A549 (cell line): ENCODE data around the gene SPPL3. TPM values are rescaled to one million over a fixed set of nuclear protein-coding genes. Genes with fewer than 3 reads are reported as not detected.

ENCODE experiments used
- ATAC-seq, 2 experiments: fragments of 200-7000 bp in 1 of 2; fragments of >200 bp in 1 of 2; cut with Nextera tagmentation in 1 of 2; cut with Tn5 transposase in 1 of 2; 3 replicates each; pipeline versions ENCODE4 v1.8.0 to v1.9.1; 2018 to 2020; ENCODE audit warnings: mild to moderate bottlenecking in 1 of 2, moderate library complexity in 1 of 2
- CTCF ChIA-PET: fragments of 300-600 bp; sonication (Branson Sonifier 250); formaldehyde crosslinking; extraction: SDS; loops from one replicate; lab custom pipeline; 2021; ENCODE audit warnings: antibody characterized with exemption, inconsistent platforms; lab: Yijun Ruan, JAX
- POLR2A ChIA-PET: fragments of 350-600 bp; formaldehyde crosslinking; extraction: SDS; loops from one replicate; lab custom pipeline; 2021; ENCODE audit warnings: antibody characterized with exemption, inconsistent platforms; lab: Yijun Ruan, JAX
- DNase-seq, 2 experiments: peaks; one replicate each; pipeline versions ENCODE4 v3.0.0 to v3.0.0-alpha.2; 2011 to 2016; ENCODE audit warnings: low read depth in 1 of 2, low spot score in 1 of 2
- FAIRE-seq: peaks from 2 replicates; lab custom pipeline; 2011; peaks lifted over from hg19 to GRCh38; lab: Jason Lieb, UNC
- H3K27ac ChIP-seq, 2 experiments: fragments of >200 bp; sonication (Bioruptor Twin); formaldehyde crosslinking; 3 replicates each; pipeline ENCODE4 v1.5.1; 2016 to 2017
- H3K4me1 ChIP-seq: fragments of >200 bp; sonication (Bioruptor Twin); formaldehyde crosslinking; 3 replicates; pipeline ENCODE4 v1.6.1; 2016
- H3K4me2 ChIP-seq: fragments of >200 bp; sonication (Bioruptor Twin); formaldehyde crosslinking; 3 replicates; pipeline ENCODE4 v1.6.1; 2016
- H3K4me3 ChIP-seq: fragments of >200 bp; sonication (Bioruptor Twin); formaldehyde crosslinking; 3 replicates; pipeline ENCODE4 v1.5.1; 2016
- H3K9me3 ChIP-seq: fragments of >200 bp; sonication (Bioruptor Twin); formaldehyde crosslinking; 3 replicates; pipeline ENCODE4 v1.6.1; 2016
- BHLHE40 ChIP-seq: IDR thresholded peaks from 2 replicates; pipeline ENCODE4 v1.6.1; 2012; ENCODE audit warnings: low read depth, low read length, inconsistent platforms
- CBX2 ChIP-seq: fragments of 200-600 bp; sonication (generic); IDR thresholded peaks from 2 replicates; pipeline ENCODE4 v1.6.1; 2016; ENCODE audit warnings: low read depth, mild to moderate bottlenecking, borderline replicate concordance
- CEBPB ChIP-seq, 2 experiments: fragments of >200 bp in 1 of 2; sonication (Bioruptor Twin) in 1 of 2; formaldehyde crosslinking in 1 of 2; IDR thresholded peaks; 2 replicates each; pipeline ENCODE4 v1.6.1; 2012 to 2016
- EHF ChIP-seq: fragments of 250-450 bp; sonication (Bioruptor Pico); IDR thresholded peaks from 2 replicates; pipeline ENCODE4 v1.5.0; 2020; ENCODE audit warnings: mild to moderate bottlenecking
- FOSB ChIP-seq: fragments of 250-450 bp; sonication (Bioruptor Pico); IDR thresholded peaks from 2 replicates; pipeline ENCODE4 v1.5.0; 2020; ENCODE audit warnings: mild to moderate bottlenecking, moderate library complexity
- FOSL2 ChIP-seq, 2 experiments: fragments of 450-650 bp in 1 of 2; fragments of >200 bp in 1 of 2; sonication (Bioruptor Twin) in 1 of 2; formaldehyde crosslinking; IDR thresholded peaks; 2 replicates each; pipeline versions ENCODE4 v1.5.0 to v1.6.1; 2016 to 2020; ENCODE audit warnings: mild to moderate bottlenecking in 1 of 2, moderate library complexity in 1 of 2
- FOXS1 ChIP-seq: fragments of 250-450 bp; sonication (Bioruptor Pico); IDR thresholded peaks from 2 replicates; pipeline ENCODE4 v1.5.0; 2020; ENCODE audit warnings: mild to moderate bottlenecking, moderate library complexity
- GATA3 ChIP-seq: IDR thresholded peaks from 2 replicates; pipeline ENCODE4 v1.6.1; 2012; ENCODE audit warnings: borderline replicate concordance
- HOXB13 ChIP-seq: fragments of 250-450 bp; sonication (Bioruptor Pico); IDR thresholded peaks from 2 replicates; pipeline ENCODE4 v1.5.0; 2020; ENCODE audit warnings: low read depth, mild to moderate bottlenecking, moderate library complexity
- KDM5A ChIP-seq: fragments of 200-600 bp; sonication (generic); IDR thresholded peaks from 2 replicates; pipeline ENCODE4 v1.6.1; 2016; ENCODE audit warnings: antibody characterized with exemption, mild to moderate bottlenecking
- MYC ChIP-seq: IDR thresholded peaks from 2 replicates; pipeline ENCODE4 v1.6.1; 2012; ENCODE audit warnings: mild to moderate bottlenecking, inconsistent platforms, low read length, improper control_type of control experiment, borderline replicate concordance
- NFE2L2 ChIP-seq: fragments of 150-350 bp; conservative IDR thresholded peaks from 2 replicates; pipeline ENCODE4 v1.6.1; 2014; ENCODE audit warnings: low read length
- POLR2A ChIP-seq: IDR thresholded peaks from 2 replicates; pipeline ENCODE4 v1.6.1; 2012; ENCODE audit warnings: mild to moderate bottlenecking, low read length
- RAD21 ChIP-seq, 2 experiments: fragments of >200 bp in 1 of 2; sonication (Bioruptor Twin) in 1 of 2; formaldehyde crosslinking in 1 of 2; IDR thresholded peaks in 1 of 2; conservative IDR thresholded peaks in 1 of 2; 2 replicates in 1 of 2; 3 replicates in 1 of 2; pipeline ENCODE4 v1.6.1; 2012 to 2018; ENCODE audit warnings: inconsistent platforms in 1 of 2
- RCOR1 ChIP-seq: fragments of 150-350 bp; IDR thresholded peaks from 2 replicates; pipeline ENCODE4 v1.6.1; 2014; ENCODE audit warnings: antibody characterized with exemption, low read length, low read depth
- SMC3 ChIP-seq: fragments of >200 bp; sonication (Bioruptor Twin); formaldehyde crosslinking; IDR thresholded peaks from 3 replicates; pipeline ENCODE4 v1.6.1; 2018; ENCODE audit warnings: inconsistent platforms
- TP53 ChIP-seq: fragments of 250-450 bp; sonication (Bioruptor Pico); IDR thresholded peaks from 2 replicates; pipeline ENCODE4 v1.5.0; 2021; ENCODE audit warnings: mild to moderate bottlenecking, moderate library complexity
- ZNF302 ChIP-seq: fragments of 250-450 bp; sonication (Bioruptor Pico); IDR thresholded peaks from 2 replicates; pipeline ENCODE4 v1.9.0; 2021; ENCODE audit warnings: inconsistent platforms, mild to moderate bottlenecking, moderate library complexity
- ZSCAN20 ChIP-seq: fragments of 250-450 bp; sonication (Bioruptor Pico); IDR thresholded peaks from 2 replicates; pipeline ENCODE4 v1.8.0; 2022; ENCODE audit warnings: mild to moderate bottlenecking, moderate library complexity
- WGBS: methylation state at CpG from one replicate; pipeline ENCODE4 v1.1.6; 2017; ENCODE audit errors: missing lambda C conversion rate; 5-methylcytosine and 5-hydroxymethylcytosine counted together
- polyA plus RNA-seq, 4 experiments: library from polyadenylated mRNA; depleted of rRNA in 3 of 4; stranded (reverse); fragments of >200 nt; fragmentation: RNase III in 1 of 4; extraction: RNeasy Plus Mini Kit Qiagen cat#74134 plus additional on column Dnase treatment in 1 of 4; gene quantifications; 2 replicates in 3 of 4; 3 replicates in 1 of 4; pipeline ENCODE4 v1.2.3, GENCODE V29; 2011 to 2017
- TF ChIP-seq, protein P1 (sequence below): fragments of >200 bp; sonication (Bioruptor Twin); formaldehyde crosslinking; IDR thresholded peaks from 3 replicates; pipeline ENCODE4 v1.6.1; 2016
- TF ChIP-seq, protein P2 (sequence below): fragments of 450-650 bp; IDR thresholded peaks from 2 replicates; pipeline ENCODE4 v1.6.1; 2014; ENCODE audit warnings: antibody characterized with exemption
- TF ChIP-seq, protein P3 (sequence below): fragments of 150-350 bp; IDR thresholded peaks from 2 replicates; pipeline ENCODE4 v1.6.1; 2014; ENCODE audit warnings: low read depth, mild to moderate bottlenecking, low read length
- TF ChIP-seq, protein P4 (sequence below): IDR thresholded peaks from 2 replicates; pipeline ENCODE4 v1.6.1; 2012

The SPPL3 gene
- polyA plus RNA-seq, 2 of the 4 experiments (the other 2 are of a cell fraction) = 25.0 to 26.6 TPM

DNA sequence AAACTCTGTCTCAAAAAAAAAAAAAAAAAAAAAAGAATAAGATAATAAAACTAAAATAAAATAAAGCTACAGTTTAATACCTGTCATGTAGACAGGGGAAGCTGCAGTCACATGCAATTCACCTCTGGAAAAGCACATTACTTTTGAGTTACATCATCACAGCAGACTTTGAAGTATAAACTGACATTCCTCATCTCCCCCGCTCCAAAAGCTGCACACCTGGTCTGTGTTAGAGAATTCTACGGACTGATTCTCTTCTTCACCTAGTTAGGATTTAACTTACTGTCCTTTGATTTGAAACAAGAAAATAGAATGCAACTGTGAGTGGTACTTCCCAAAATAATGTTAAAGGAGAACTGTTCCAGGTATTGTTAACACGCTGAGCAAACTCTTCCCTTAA, 25.1 kb downstream of the SPPL3 start:
- Histone ChIP-seq H3K27ac (no peak overlapping the region), H3K4me1 (peaks cover 3% of the 10 kb centered on the region; the same call in 1 of the 3 replicates), H3K9me3 (no peaks in the 10 kb centered on the region), H3K4me3 (no peak overlapping the region), H3K4me2 (no peak overlapping the region)
- 91% methylated on average over 3 of the region's 3 CpGs for WGBS
- CTCF ChIA-PET = interaction anchor here (0.6 to 0.9 kb wide), 4 partner anchors 8 to 317 kb away, joined by 3 to 4 read pairs (median 3); no protein-coding TSS in a partner anchor
- ATAC-seq (no peak), FAIRE-seq (no peak), DNase-seq (no peak)
- TF ChIP-seq ZSCAN20 (CRISPR knock-in tag) = no peak
- POLR2A ChIA-PET = interaction anchor here (0.6 kb wide), 1 partner anchor 111 kb away, joined by 3 read pairs; no protein-coding TSS in a partner anchor

DNA sequence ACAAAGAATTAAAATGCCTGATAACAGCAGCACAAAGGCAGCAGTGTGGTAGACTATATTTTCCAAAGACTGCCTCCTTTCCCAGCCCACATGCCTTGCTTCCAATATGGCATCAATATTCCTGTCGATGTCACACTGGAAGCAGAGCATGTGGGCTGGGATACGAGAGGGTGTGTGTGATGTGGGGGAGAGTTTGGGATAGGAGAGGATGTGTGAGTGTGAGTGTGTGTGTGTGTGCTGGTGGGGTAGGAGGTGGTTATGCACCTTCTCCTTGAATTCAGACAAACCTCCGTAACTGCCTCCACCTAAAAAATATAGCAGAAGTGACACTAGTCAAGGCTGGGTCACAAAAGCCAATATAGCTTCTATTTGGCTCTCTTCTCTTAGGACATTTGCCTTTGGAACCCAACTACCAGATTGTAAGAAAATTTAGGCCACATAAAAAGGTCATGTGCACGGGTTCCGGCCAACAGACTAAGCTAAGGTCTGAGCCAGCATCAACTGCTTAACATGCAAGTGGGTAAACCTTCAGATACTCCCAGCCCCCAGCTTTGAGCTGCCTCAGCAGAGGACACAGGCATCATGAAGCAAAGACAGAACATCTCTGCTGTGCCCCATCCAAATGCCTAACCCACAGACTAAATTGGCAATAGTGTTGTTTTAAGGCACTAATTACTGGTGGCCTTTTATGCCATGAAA, 29.5 kb downstream of the SPPL3 start:
- ATAC-seq (no peak), FAIRE-seq (no peak), DNase-seq (no peak)
- no peak overlapping the region for H3K4me3 ChIP-seq
- ChIA-PET CTCF (interaction anchor here (1.3 kb wide), 1 partner anchor 113 kb away, joined by 3 read pairs; no protein-coding TSS in a partner anchor), POLR2A (no interaction called here)
- WGBS = 90% methylated on average over 5 of the region's 5 CpGs
- no peaks in the 10 kb centered on the region for H3K9me3 ChIP-seq
- no peak overlapping the region for H3K27ac ChIP-seq
- H3K4me2 ChIP-seq = no peak overlapping the region
- peaks cover 3% of the 10 kb centered on the region; the same call in 1 of the 3 replicates for H3K4me1 ChIP-seq
- TF ChIP-seq FOSL2 (IDR thresholded peaks at IDR 0.05) = no peak
- TF ChIP-seq FOSL2 (CRISPR knock-in tag; IDR thresholded peaks at IDR 0.05) = no peak
- TF ChIP-seq FOXS1 (CRISPR knock-in tag) = no peak
- TF ChIP-seq, protein P1, sequence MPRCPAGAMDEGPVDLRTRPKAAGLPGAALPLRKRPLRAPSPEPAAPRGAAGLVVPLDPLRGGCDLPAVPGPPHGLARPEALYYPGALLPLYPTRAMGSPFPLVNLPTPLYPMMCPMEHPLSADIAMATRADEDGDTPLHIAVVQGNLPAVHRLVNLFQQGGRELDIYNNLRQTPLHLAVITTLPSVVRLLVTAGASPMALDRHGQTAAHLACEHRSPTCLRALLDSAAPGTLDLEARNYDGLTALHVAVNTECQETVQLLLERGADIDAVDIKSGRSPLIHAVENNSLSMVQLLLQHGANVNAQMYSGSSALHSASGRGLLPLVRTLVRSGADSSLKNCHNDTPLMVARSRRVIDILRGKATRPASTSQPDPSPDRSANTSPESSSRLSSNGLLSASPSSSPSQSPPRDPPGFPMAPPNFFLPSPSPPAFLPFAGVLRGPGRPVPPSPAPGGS = no peak
- TF ChIP-seq POLR2A = no peak
- TF ChIP-seq TP53 (CRISPR knock-in tag) = no peak
- TF ChIP-seq RAD21 (conservative IDR thresholded peaks at IDR 0.05 in 1 of 2, IDR thresholded peaks at IDR 0.05 in 1 of 2) = no peak
- TF ChIP-seq, protein P2, sequence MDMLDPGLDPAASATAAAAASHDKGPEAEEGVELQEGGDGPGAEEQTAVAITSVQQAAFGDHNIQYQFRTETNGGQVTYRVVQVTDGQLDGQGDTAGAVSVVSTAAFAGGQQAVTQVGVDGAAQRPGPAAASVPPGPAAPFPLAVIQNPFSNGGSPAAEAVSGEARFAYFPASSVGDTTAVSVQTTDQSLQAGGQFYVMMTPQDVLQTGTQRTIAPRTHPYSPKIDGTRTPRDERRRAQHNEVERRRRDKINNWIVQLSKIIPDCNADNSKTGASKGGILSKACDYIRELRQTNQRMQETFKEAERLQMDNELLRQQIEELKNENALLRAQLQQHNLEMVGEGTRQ = no peak
- TF ChIP-seq MYC = no peak
- no peak for TF ChIP-seq ZNF302 (CRISPR knock-in tag)

DNA sequence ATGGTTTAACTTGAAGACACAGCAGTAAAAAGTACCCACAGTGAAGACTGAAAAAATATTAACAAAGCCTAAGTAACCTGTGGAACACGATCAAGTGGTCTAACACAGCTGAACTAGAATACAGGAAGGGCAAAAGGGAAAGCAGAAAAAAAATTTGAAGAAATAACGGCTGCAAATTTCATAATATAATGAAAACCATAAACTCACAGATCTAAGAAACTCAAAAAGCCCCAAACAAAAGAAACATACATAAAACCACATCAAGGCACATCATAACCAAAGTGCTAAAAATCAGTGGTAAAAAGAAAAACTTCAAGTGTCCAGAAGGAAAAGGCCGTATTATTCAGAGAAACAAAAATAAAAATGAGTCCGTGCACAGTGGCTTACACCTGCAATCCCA, 30.9 kb downstream of the SPPL3 start:
- H3K27ac ChIP-seq = no peak overlapping the region
- TF ChIP-seq TP53 (CRISPR knock-in tag) = no peak
- TF ChIP-seq EHF (CRISPR knock-in tag) = no peak
- TF ChIP-seq SMC3 = no peak
- TF ChIP-seq, protein P3, sequence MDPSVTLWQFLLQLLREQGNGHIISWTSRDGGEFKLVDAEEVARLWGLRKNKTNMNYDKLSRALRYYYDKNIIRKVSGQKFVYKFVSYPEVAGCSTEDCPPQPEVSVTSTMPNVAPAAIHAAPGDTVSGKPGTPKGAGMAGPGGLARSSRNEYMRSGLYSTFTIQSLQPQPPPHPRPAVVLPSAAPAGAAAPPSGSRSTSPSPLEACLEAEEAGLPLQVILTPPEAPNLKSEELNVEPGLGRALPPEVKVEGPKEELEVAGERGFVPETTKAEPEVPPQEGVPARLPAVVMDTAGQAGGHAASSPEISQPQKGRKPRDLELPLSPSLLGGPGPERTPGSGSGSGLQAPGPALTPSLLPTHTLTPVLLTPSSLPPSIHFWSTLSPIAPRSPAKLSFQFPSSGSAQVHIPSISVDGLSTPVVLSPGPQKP = no peak
- TF ChIP-seq FOXS1 (CRISPR knock-in tag) = no peak
- no peak for TF ChIP-seq MYC
- TF ChIP-seq CBX2 = no peak
- TF ChIP-seq, all 56 proteins: peak for 0
- H3K9me3 ChIP-seq = no peaks in the 10 kb centered on the region
- no peak for FAIRE-seq
- ChIA-PET POLR2A (no interaction called here), CTCF (no interaction called here)
- H3K4me3 ChIP-seq = no peak overlapping the region
- ATAC-seq = no peak
- H3K4me2 ChIP-seq = no peak overlapping the region
- no peak for DNase-seq
- 93% methylated on average over 4 of the region's 4 CpGs for WGBS
- H3K4me1 ChIP-seq = no peaks in the 10 kb centered on the region

DNA sequence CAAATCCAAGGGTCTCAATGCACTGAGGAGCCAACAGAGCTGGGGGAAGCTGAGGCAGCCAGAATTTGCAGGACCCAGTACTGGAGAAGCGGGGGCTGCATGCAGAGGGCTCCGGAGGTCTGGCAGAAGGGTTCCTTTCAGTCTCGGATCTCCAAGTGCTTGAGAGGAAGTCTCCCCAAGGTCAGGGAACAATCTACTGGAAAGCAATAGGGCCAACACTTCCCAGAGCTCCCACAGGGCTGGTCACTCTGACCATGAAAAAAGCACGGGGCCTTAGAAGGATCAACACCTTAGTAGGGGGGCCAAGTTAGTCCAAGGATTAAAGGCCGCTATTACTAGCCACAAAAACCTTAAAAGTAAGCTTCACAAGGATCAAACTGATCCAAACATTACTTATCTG, 31.7 kb downstream of the SPPL3 start:
- H3K9me3 ChIP-seq = no peaks in the 10 kb centered on the region
- no peaks in the 10 kb centered on the region for H3K4me1 ChIP-seq
- ChIA-PET CTCF (no interaction called here), POLR2A (no interaction called here)
- ATAC-seq (no peak), DNase-seq (no peak), FAIRE-seq (no peak)
- 81% methylated on average over 5 of the region's 5 CpGs for WGBS
- no peak overlapping the region for H3K4me2 ChIP-seq
- H3K4me3 ChIP-seq = no peak overlapping the region
- H3K27ac ChIP-seq = no peak overlapping the region
- TF ChIP-seq FOXS1 (CRISPR knock-in tag) (no peak), RAD21 (conservative IDR thresholded peaks at IDR 0.05 in 1 of 2, IDR thresholded peaks at IDR 0.05 in 1 of 2) (no peak), HOXB13 (CRISPR knock-in tag) (no peak), EHF (CRISPR knock-in tag) (no peak), GATA3 (no peak), NFE2L2 (no peak), TP53 (CRISPR knock-in tag) (no peak), CEBPB (IDR thresholded peaks at IDR 0.05) (no peak), FOSB (CRISPR knock-in tag) (no peak), CBX2 (no peak), BHLHE40 (no peak), KDM5A (no peak), RCOR1 (no peak), SMC3 (no peak)
- TF ChIP-seq, protein P4, sequence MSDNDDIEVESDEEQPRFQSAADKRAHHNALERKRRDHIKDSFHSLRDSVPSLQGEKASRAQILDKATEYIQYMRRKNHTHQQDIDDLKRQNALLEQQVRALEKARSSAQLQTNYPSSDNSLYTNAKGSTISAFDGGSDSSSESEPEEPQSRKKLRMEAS = no peak
